HEK293 (cell line): ENCODE data around the gene KLHL40.
A peak's percentile ranks its signal among the peaks of the same experiment; 100 is the strongest.

Source experiments
- ZBTB48 ChIP-seq: fragments of 450-650 bp; formaldehyde crosslinking; IDR thresholded peaks from 2 replicates; pipeline ENCODE4 v1.5.1; 2016; ENCODE audit warnings: missing biosample characterization, missing genetic modification characterization
- ZNF274 ChIP-seq, 2 experiments: fragments of 200-500 bp in 1 of 2; fragments of 450-650 bp in 1 of 2; sonication (Bioruptor generic) in 1 of 2; formaldehyde crosslinking in 1 of 2; IDR thresholded peaks; 2 replicates each; pipeline versions ENCODE4 v1.5.1 to v1.6.1; 2014 to 2016; ENCODE audit warnings: borderline replicate concordance in 1 of 2, inconsistent platforms in 1 of 2, low read length in 1 of 2, missing biosample characterization in 1 of 2, missing genetic modification characterization in 1 of 2
- TF ChIP-seq, protein P1 (sequence below): fragments of 450-650 bp; formaldehyde crosslinking; IDR thresholded peaks from 2 replicates; pipeline ENCODE4 v1.5.1; 2016; ENCODE audit warnings: missing biosample characterization, missing genetic modification characterization

GRCh38 chr3:42654331-42655201, 30.8 kb upstream of the KLHL40 start:
- TF ChIP-seq, protein P1, sequence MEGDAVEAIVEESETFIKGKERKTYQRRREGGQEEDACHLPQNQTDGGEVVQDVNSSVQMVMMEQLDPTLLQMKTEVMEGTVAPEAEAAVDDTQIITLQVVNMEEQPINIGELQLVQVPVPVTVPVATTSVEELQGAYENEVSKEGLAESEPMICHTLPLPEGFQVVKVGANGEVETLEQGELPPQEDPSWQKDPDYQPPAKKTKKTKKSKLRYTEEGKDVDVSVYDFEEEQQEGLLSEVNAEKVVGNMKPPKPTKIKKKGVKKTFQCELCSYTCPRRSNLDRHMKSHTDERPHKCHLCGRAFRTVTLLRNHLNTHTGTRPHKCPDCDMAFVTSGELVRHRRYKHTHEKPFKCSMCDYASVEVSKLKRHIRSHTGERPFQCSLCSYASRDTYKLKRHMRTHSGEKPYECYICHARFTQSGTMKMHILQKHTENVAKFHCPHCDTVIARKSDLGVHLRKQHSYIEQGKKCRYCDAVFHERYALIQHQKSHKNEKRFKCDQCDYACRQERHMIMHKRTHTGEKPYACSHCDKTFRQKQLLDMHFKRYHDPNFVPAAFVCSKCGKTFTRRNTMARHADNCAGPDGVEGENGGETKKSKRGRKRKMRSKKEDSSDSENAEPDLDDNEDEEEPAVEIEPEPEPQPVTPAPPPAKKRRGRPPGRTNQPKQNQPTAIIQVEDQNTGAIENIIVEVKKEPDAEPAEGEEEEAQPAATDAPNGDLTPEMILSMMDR (tag by site-specific recombination) = peak; percentile 81
- TF ChIP-seq ZNF274 (IDR thresholded peaks at IDR 0.05; ENCODE audit: low read length) (no peak), ZNF274 (tag by site-specific recombination; IDR thresholded peaks at IDR 0.05; ENCODE audit: borderline replicate concordance) (no peak), ZBTB48 (tag by site-specific recombination) (no peak)
